ENCODE results near the gene TAPT1. TPM values are rescaled to one million over a fixed set of nuclear protein-coding genes. Genes with fewer than 3 reads are reported as not detected.

TAPT1 gene
- total RNA-seq, 1 experiment from 2014 or later = 48.6 TPM

- Histone ChIP-seq H3K27me3 (replicated peaks; ENCODE audit: insufficient read depth, low read depth, low read length, poor library complexity) (peaks cover 19% of the 10 kb centered on the region), H3K27ac (ENCODE audit: low read depth, low read length, poor library complexity, severe bottlenecking) (no peak overlapping the region), H3K4me1 (ENCODE audit: insufficient read depth, low read length, poor library complexity, severe bottlenecking) (no peaks in the 10 kb centered on the region), H3K9me3 (ENCODE audit: low read depth, low read length, poor library complexity, severe bottlenecking) (no peaks in the 10 kb centered on the region), H3K36me3 (ENCODE audit: insufficient read depth, low read length, poor library complexity, severe bottlenecking) (no peaks in the 10 kb centered on the region), H3K4me3 (ENCODE audit: low read depth, low read length, poor library complexity, severe bottlenecking) (no peak overlapping the region)
- no peak for DNase-seq (ENCODE audit: low spot score)
- intact Hi-C loops (cut with micrococcal nuclease; ENCODE audit: unreplicated experiment) = no loop called here
- TF ChIP-seq CTCF (conservative IDR thresholded peaks at IDR 0.05; ENCODE audit: low read depth, low read length) = no peak
- no peak for TF ChIP-seq EZH2 (IDR thresholded peaks at IDR 0.05; ENCODE audit: borderline replicate concordance, low read depth, low read length, poor library complexity, severe bottlenecking)
- CTCF ChIA-PET = no interaction called here
- no TSS peak for BruUV-seq (replicated peaks)
- POLR2A ChIA-PET (ENCODE audit: low non-redundant PET) = no interaction called here
Observed at GRCh38 chr4:16117164-16117563, 109.1 kb downstream of the TAPT1 start.

GRCh38 chr4:16116493-16116990 is 109.7 kb downstream of the TAPT1 start:
- Histone ChIP-seq H3K9me3 (ENCODE audit: low read depth, low read length, poor library complexity, severe bottlenecking) (no peaks in the 10 kb centered on the region), H3K4me1 (ENCODE audit: insufficient read depth, low read length, poor library complexity, severe bottlenecking) (no peaks in the 10 kb centered on the region), H3K36me3 (ENCODE audit: insufficient read depth, low read length, poor library complexity, severe bottlenecking) (no peaks in the 10 kb centered on the region), H3K27ac (ENCODE audit: low read depth, low read length, poor library complexity, severe bottlenecking) (no peak overlapping the region), H3K27me3 (replicated peaks; ENCODE audit: insufficient read depth, low read depth, low read length, poor library complexity) (peaks cover 19% of the 10 kb centered on the region), H3K4me3 (ENCODE audit: low read depth, low read length, poor library complexity, severe bottlenecking) (no peak overlapping the region)
- BruUV-seq (replicated peaks) = no TSS peak
- ChIA-PET CTCF (no interaction called here), POLR2A (ENCODE audit: low non-redundant PET) (no interaction called here)
- no peak for TF ChIP-seq CTCF (conservative IDR thresholded peaks at IDR 0.05; ENCODE audit: low read depth, low read length)
- TF ChIP-seq EZH2 (IDR thresholded peaks at IDR 0.05; ENCODE audit: borderline replicate concordance, low read depth, low read length, poor library complexity, severe bottlenecking) = no peak
- intact Hi-C loops (cut with micrococcal nuclease; ENCODE audit: unreplicated experiment) = no loop called here
- DNase-seq (ENCODE audit: low spot score) = no peak

- Histone ChIP-seq H3K4me3 (ENCODE audit: low read depth, low read length, poor library complexity, severe bottlenecking) (no peak overlapping the region), H3K27ac (ENCODE audit: low read depth, low read length, poor library complexity, severe bottlenecking) (no peak overlapping the region), H3K9me3 (ENCODE audit: low read depth, low read length, poor library complexity, severe bottlenecking) (no peaks in the 10 kb centered on the region), H3K27me3 (replicated peaks; ENCODE audit: insufficient read depth, low read depth, low read length, poor library complexity) (peaks cover 19% of the 10 kb centered on the region), H3K36me3 (ENCODE audit: insufficient read depth, low read length, poor library complexity, severe bottlenecking) (no peaks in the 10 kb centered on the region), H3K4me1 (ENCODE audit: insufficient read depth, low read length, poor library complexity, severe bottlenecking) (no peaks in the 10 kb centered on the region)
- no peak for TF ChIP-seq CTCF (conservative IDR thresholded peaks at IDR 0.05; ENCODE audit: low read depth, low read length)
- no peak for TF ChIP-seq EZH2 (IDR thresholded peaks at IDR 0.05; ENCODE audit: borderline replicate concordance, low read depth, low read length, poor library complexity, severe bottlenecking)
- no TSS peak for BruUV-seq (replicated peaks)
- ChIA-PET CTCF (no interaction called here), POLR2A (ENCODE audit: low non-redundant PET) (no interaction called here)
- intact Hi-C loops (cut with micrococcal nuclease; ENCODE audit: unreplicated experiment) = no loop called here
- no peak for DNase-seq (ENCODE audit: low spot score)
Observed at GRCh38 chr4:16116019-16116418, 110.3 kb downstream of the TAPT1 start.

Measured in A673 (cell line).